ENCODE results near the gene GRIN3A. TPM values are rescaled to one million over a fixed set of nuclear protein-coding genes. Genes with fewer than 3 reads are reported as not detected.

Gene GRIN3A
- total RNA-seq, 2 donors from 2014 or later: not detected

DNA sequence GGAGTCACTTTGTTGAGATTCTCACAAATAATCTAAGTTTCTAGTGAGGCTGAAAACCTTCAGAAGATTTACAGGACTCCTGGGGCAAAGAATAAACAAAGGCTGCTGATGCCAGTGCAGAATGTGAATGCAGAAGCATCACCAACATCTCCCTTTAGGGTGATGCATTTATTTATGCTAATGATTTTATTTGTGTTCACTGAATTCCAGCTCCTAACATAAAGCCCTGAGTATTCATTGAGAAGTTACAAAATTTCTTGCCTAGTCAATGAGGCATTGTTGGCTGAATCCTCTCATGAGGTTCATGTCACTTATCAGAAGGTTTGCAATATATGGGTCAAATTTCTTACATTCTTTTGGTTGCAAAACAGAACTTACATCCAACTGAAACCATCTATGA, 70.0 kb downstream of the GRIN3A start:
- TF ChIP-seq, protein P1, sequence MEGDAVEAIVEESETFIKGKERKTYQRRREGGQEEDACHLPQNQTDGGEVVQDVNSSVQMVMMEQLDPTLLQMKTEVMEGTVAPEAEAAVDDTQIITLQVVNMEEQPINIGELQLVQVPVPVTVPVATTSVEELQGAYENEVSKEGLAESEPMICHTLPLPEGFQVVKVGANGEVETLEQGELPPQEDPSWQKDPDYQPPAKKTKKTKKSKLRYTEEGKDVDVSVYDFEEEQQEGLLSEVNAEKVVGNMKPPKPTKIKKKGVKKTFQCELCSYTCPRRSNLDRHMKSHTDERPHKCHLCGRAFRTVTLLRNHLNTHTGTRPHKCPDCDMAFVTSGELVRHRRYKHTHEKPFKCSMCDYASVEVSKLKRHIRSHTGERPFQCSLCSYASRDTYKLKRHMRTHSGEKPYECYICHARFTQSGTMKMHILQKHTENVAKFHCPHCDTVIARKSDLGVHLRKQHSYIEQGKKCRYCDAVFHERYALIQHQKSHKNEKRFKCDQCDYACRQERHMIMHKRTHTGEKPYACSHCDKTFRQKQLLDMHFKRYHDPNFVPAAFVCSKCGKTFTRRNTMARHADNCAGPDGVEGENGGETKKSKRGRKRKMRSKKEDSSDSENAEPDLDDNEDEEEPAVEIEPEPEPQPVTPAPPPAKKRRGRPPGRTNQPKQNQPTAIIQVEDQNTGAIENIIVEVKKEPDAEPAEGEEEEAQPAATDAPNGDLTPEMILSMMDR (conservative IDR thresholded peaks at IDR 0.05): no peak
- no peaks in the 10 kb centered on the region for H3K9me3 ChIP-seq (ENCODE audit: control insufficient read depth, low read length)

GRCh38 chr9:101664453-101664852, 74.0 kb downstream of the GRIN3A start:
- H3K27ac ChIP-seq (ENCODE audit: low read depth, low read length): no peak overlapping the region
- H3K9me3 Mint-ChIP-seq: no peaks in the 10 kb centered on the region
- WGBS, 2 experiments (ENCODE audit: insufficient coverage in 1 of 2, insufficient read length in 1 of 2): 81% methylated on average over 1 of the region's 2 CpGs; no CpG with 5 or more reads in 1 of the 2 experiments
- no peak overlapping the region for H3K27ac Mint-ChIP-seq
- no peak overlapping the region for H3K4me3 Mint-ChIP-seq
- no peak overlapping the region for H3K4me3 ChIP-seq (ENCODE audit: low read length)
- H3K36me3 ChIP-seq (ENCODE audit: control insufficient read depth, insufficient read depth, low read length): no peaks in the 10 kb centered on the region
- no peaks in the 10 kb centered on the region for H3K27me3 Mint-ChIP-seq (ENCODE audit: insufficient read depth)
- H3K36me3 Mint-ChIP-seq (ENCODE audit: low read depth): no peaks in the 10 kb centered on the region
- no peak overlapping the region for H3K9ac ChIP-seq (ENCODE audit: extremely low read depth, low read length, poor library complexity, severe bottlenecking)
- no peaks in the 10 kb centered on the region for H3K4me1 Mint-ChIP-seq
- H3K9me3 ChIP-seq (ENCODE audit: control insufficient read depth, low read length): no peaks in the 10 kb centered on the region
- TF ChIP-seq, protein P1 (conservative IDR thresholded peaks at IDR 0.05): no peak
- no peak for DNase-seq
- H3K27me3 ChIP-seq (ENCODE audit: control insufficient read depth, insufficient read depth, low read length, poor library complexity, severe bottlenecking): no peaks in the 10 kb centered on the region
- no peaks in the 10 kb centered on the region for H3K4me1 ChIP-seq (ENCODE audit: control insufficient read depth, insufficient read depth, low read length)

More for the DNA sequence above, 70.0 kb downstream of the GRIN3A start:
- H3K4me1 ChIP-seq (ENCODE audit: control insufficient read depth, insufficient read depth, low read length): no peaks in the 10 kb centered on the region
- Mint-ChIP-seq H3K4me3 (no peak overlapping the region), H3K36me3 (ENCODE audit: low read depth) (no peaks in the 10 kb centered on the region), H3K27ac (no peak overlapping the region), H3K9me3 (no peaks in the 10 kb centered on the region), H3K27me3 (ENCODE audit: insufficient read depth) (no peaks in the 10 kb centered on the region), H3K4me1 (no peaks in the 10 kb centered on the region)
- no peak overlapping the region for H3K27ac ChIP-seq (ENCODE audit: low read depth, low read length)
- H3K36me3 ChIP-seq (ENCODE audit: control insufficient read depth, insufficient read depth, low read length): no peaks in the 10 kb centered on the region
- H3K9ac ChIP-seq (ENCODE audit: extremely low read depth, low read length, poor library complexity, severe bottlenecking): no peak overlapping the region
- no peaks in the 10 kb centered on the region for H3K27me3 ChIP-seq (ENCODE audit: control insufficient read depth, insufficient read depth, low read length, poor library complexity, severe bottlenecking)
- H3K4me3 ChIP-seq (ENCODE audit: low read length): no peak overlapping the region
- no peak for DNase-seq

DNA sequence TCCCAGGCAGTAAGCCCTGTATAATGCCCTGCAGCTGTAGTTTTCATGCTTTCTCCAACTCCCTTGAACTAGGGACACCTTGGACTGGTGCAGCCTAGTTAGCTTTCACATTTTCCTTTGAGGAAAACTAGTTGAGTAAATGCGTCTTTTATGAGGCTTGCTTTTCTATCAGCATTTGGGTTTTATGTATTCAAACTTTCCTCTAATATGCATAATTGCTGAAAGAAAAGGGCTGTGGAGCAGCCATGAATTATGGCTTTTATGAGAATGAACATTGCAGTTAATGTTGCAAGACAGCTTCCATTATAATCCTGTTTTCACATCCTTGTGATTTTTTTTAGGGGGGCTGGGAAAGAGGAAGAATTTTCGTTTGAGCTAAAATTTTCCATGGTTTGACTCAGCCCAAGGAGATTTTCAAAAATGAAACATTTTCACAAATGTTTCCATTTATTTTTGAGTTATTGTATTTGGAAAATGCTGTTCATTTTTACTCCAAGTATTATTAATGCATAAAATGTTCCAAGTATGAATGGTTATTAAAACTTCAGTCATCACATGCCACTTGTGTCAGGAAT, 85.8 kb downstream of the GRIN3A start:
- H3K36me3 ChIP-seq (ENCODE audit: control insufficient read depth, insufficient read depth, low read length): no peaks in the 10 kb centered on the region
- no peaks in the 10 kb centered on the region for H3K4me1 ChIP-seq (ENCODE audit: control insufficient read depth, insufficient read depth, low read length)
- no peaks in the 10 kb centered on the region for H3K9me3 Mint-ChIP-seq
- WGBS, 2 experiments (ENCODE audit: insufficient coverage in 1 of 2, insufficient read length in 1 of 2): 80% methylated on average over 2 of the region's 2 CpGs; no CpG with 5 or more reads in 1 of the 2 experiments
- H3K9ac ChIP-seq (ENCODE audit: extremely low read depth, low read length, poor library complexity, severe bottlenecking): no peak overlapping the region
- H3K4me3 Mint-ChIP-seq: no peak overlapping the region
- DNase-seq: no peak
- no peak overlapping the region for H3K27ac ChIP-seq (ENCODE audit: low read depth, low read length)
- peaks cover 11% of the 10 kb centered on the region for H3K9me3 ChIP-seq (ENCODE audit: control insufficient read depth, low read length)
- H3K27ac Mint-ChIP-seq: no peak overlapping the region
- H3K36me3 Mint-ChIP-seq (ENCODE audit: low read depth): no peaks in the 10 kb centered on the region
- no peak overlapping the region for H3K4me3 ChIP-seq (ENCODE audit: low read length)
- H3K27me3 ChIP-seq (ENCODE audit: control insufficient read depth, insufficient read depth, low read length, poor library complexity, severe bottlenecking): no peaks in the 10 kb centered on the region
- peaks cover 6% of the 10 kb centered on the region for H3K4me1 Mint-ChIP-seq
- TF ChIP-seq, protein P1 (conservative IDR thresholded peaks at IDR 0.05): no peak
- H3K27me3 Mint-ChIP-seq (ENCODE audit: insufficient read depth): no peaks in the 10 kb centered on the region
